GM12874 (cell line): Measurements from ENCODE around the gene PPIC.

Experiments
- TF ChIP-seq, protein P1 (sequence below): IDR thresholded peaks from 2 replicates; pipeline ENCODE4 v1.5.1; 2011; ENCODE audit warnings: low read depth, mild to moderate bottlenecking, control low read depth, low read length, moderate library complexity; ENCODE audit not compliant: insufficient read depth

PPIC gene

GRCh38 chr5:123068368-123068938 lies 31.9 kb upstream of the PPIC start:
- TF ChIP-seq, protein P1, sequence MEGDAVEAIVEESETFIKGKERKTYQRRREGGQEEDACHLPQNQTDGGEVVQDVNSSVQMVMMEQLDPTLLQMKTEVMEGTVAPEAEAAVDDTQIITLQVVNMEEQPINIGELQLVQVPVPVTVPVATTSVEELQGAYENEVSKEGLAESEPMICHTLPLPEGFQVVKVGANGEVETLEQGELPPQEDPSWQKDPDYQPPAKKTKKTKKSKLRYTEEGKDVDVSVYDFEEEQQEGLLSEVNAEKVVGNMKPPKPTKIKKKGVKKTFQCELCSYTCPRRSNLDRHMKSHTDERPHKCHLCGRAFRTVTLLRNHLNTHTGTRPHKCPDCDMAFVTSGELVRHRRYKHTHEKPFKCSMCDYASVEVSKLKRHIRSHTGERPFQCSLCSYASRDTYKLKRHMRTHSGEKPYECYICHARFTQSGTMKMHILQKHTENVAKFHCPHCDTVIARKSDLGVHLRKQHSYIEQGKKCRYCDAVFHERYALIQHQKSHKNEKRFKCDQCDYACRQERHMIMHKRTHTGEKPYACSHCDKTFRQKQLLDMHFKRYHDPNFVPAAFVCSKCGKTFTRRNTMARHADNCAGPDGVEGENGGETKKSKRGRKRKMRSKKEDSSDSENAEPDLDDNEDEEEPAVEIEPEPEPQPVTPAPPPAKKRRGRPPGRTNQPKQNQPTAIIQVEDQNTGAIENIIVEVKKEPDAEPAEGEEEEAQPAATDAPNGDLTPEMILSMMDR: no peak

DNA sequence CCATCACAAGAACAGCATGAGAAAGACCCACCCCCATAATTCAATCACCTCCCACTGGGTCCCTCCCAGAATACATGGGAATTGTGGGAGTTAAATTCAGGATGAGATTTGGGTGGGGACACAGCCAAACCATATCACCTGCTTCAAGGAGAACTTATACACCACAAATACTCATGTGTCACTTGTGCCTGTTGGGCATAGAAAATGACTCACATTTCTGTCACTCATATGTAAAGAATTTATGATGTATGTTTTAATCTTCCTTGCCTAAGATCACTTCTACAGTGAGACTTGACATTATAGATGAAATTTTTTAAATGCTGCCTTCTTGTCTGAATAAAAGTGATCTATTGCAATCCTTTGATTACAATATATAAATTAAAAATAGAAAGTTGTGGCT lies 29.5 kb upstream of the PPIC start:
- TF ChIP-seq, protein P1: no peak

- TF ChIP-seq, protein P1: no peak
Observed at GRCh38 chr5:123059455-123059854, 22.9 kb upstream of the PPIC start.

GRCh38 chr5:123051206-123051605 lies 14.7 kb upstream of the PPIC start:
- TF ChIP-seq, protein P1: no peak

GRCh38 chr5:123047706-123048105 lies 11.2 kb upstream of the PPIC start:
- TF ChIP-seq, protein P1: no peak

GRCh38 chr5:123046222-123046621 lies 9.7 kb upstream of the PPIC start:
- TF ChIP-seq, protein P1: no peak

DNA sequence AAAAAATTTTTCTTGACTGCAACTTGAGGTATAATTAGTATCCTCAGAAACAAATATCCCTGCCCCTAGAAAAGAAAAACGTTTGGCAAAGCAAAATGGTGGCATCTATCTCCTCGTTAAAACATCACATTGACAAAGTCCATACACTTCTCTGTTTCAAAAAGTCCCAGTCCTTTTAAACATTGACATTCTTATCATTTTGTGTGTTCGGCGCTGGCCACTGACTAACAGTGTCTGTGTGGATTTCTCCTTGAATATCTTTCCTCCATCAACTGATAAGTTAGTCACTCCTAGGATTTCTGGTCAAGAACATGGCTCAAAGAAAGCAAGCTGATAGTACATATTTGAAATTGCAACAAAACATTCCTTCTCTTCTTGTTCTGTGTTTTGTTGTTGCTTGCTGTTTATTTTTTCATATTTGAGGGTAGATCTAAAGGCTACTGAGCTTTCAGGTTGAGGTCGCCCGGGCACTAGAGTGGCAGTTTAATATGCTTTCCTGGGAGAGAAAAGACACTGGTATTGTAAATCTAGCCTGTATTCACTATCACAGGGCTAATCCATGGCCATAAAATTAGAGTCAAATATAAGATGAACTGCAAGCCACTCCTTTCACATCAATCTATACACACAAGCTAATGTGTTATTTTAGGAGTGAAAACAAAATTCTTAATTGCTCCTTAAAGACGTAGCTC lies 8.5 kb upstream of the PPIC start:
- TF ChIP-seq, protein P1: no peak
